LNCaP clone FGC (cell line): ENCODE results near the gene GPR42.

Experiments used
- DNase-seq: peaks from one replicate; pipeline ENCODE4 v3.0.0-alpha.2; 2011; ENCODE audit warnings: low read depth
- H3K4me3 ChIP-seq: 2 replicates; pipeline ENCODE4 v1.5.1; 2011; ENCODE audit warnings: mild to moderate bottlenecking, low read depth, low read length, control low read depth
- CTCF ChIP-seq: IDR thresholded peaks from 2 replicates; pipeline ENCODE4 v1.5.1; 2012; ENCODE audit warnings: mild to moderate bottlenecking; ENCODE audit not compliant: control insufficient read depth, insufficient read depth; ENCODE audit errors: extremely low read depth

Gene GPR42

GRCh38 chr19:35340431-35340830, 30.4 kb upstream of the GPR42 start:
- no peak for TF ChIP-seq CTCF
- no peak overlapping the region for H3K4me3 ChIP-seq
- DNase-seq: no peak

- TF ChIP-seq CTCF: no peak
- no peak for DNase-seq
- no peak overlapping the region for H3K4me3 ChIP-seq
Measured at GRCh38 chr19:35341006-35341405, 29.9 kb upstream of the GPR42 start.

GRCh38 chr19:35341565-35342225, 29.2 kb upstream of the GPR42 start:
- H3K4me3 ChIP-seq: no peak overlapping the region
- DNase-seq: no peak
- TF ChIP-seq CTCF: no peak

- TF ChIP-seq CTCF: no peak
- DNase-seq: no peak
- H3K4me3 ChIP-seq: no peak overlapping the region
Measured at GRCh38 chr19:35342430-35342829, 28.4 kb upstream of the GPR42 start.

GRCh38 chr19:35344511-35345031, 26.3 kb upstream of the GPR42 start:
- no peak for DNase-seq
- no peak for TF ChIP-seq CTCF
- H3K4me3 ChIP-seq: no peak overlapping the region

- H3K4me3 ChIP-seq: no peak overlapping the region
- DNase-seq: no peak
- TF ChIP-seq CTCF: no peak
Measured at GRCh38 chr19:35345671-35346111, 25.2 kb upstream of the GPR42 start.

GRCh38 chr19:35346193-35347052, 24.4 kb upstream of the GPR42 start:
- no peak overlapping the region for H3K4me3 ChIP-seq
- no peak for DNase-seq
- no peak for TF ChIP-seq CTCF
